HEK293 (cell line): ENCODE results near the gene CDS1.

Experiments used
- CTCF ChIA-PET: fragments of 350-600 bp; formaldehyde crosslinking; extraction: SDS; loops from one replicate; lab custom pipeline; 2021; ENCODE audit warnings: antibody characterized with exemption; lab: Yijun Ruan, JAX
- POLR2A ChIA-PET: fragments of 300-600 bp; formaldehyde crosslinking; extraction: SDS; loops from one replicate; lab custom pipeline; 2020; ENCODE audit warnings: antibody characterized with exemption, inconsistent platforms; lab: Yijun Ruan, JAX
- H3K27ac ChIP-seq: fragments of 200-500 bp; sonication (Bioruptor generic); 2 replicates; pipeline ENCODE4 v1.5.1; 2014; ENCODE audit warnings: low read depth, low read length, control low read depth, inconsistent platforms; ENCODE audit errors: extremely low read depth
- H3K36me3 ChIP-seq, 2 experiments: fragments of 200-500 bp in 1 of 2; sonication (Bioruptor generic) in 1 of 2; 1 replicate in 1 of 2; 2 replicates in 1 of 2; pipeline ENCODE4 v1.5.1; 2014 to 2017; ENCODE audit warnings: inconsistent platforms in 2 of 2, low read length in 2 of 2; ENCODE audit not compliant: control insufficient read depth in 2 of 2, insufficient read depth in 1 of 2
- H3K4me1 ChIP-seq: fragments of 200-500 bp; sonication (Bioruptor generic); 2 replicates; pipeline ENCODE4 v1.5.1; 2014; ENCODE audit warnings: mild to moderate bottlenecking, low read length, inconsistent platforms; ENCODE audit not compliant: control insufficient read depth, insufficient read depth
- H3K4me3 ChIP-seq: 2 replicates; pipeline ENCODE4 v1.5.1; 2011; ENCODE audit warnings: low read depth, mild to moderate bottlenecking, control low read depth, low read length, moderate library complexity
- H3K9me3 ChIP-seq: fragments of 200-500 bp; sonication (Bioruptor generic); 2 replicates; pipeline ENCODE4 v1.5.1; 2014; ENCODE audit warnings: low read depth, low read length, inconsistent platforms; ENCODE audit not compliant: control insufficient read depth, insufficient read depth
- HOXC10 ChIP-seq: sonication (generic); formaldehyde crosslinking; IDR thresholded peaks from 2 replicates; pipeline ENCODE4 v1.8.1; 2023; ENCODE audit warnings: mild to moderate bottlenecking, missing genetic modification reagents
- SCRT2 ChIP-seq: fragments of 450-650 bp; formaldehyde crosslinking; IDR thresholded peaks from 2 replicates; pipeline ENCODE4 v1.5.1; 2016; ENCODE audit warnings: missing biosample characterization, missing genetic modification characterization
- WT1 ChIP-seq: fragments of 450-650 bp; formaldehyde crosslinking; IDR thresholded peaks from 2 replicates; pipeline ENCODE4 v1.5.1; 2016; ENCODE audit warnings: missing biosample characterization, missing genetic modification characterization
- ZBTB1 ChIP-seq: fragments of 450-650 bp; formaldehyde crosslinking; IDR thresholded peaks from 2 replicates; pipeline ENCODE4 v1.5.1; 2016; ENCODE audit warnings: missing biosample characterization, missing genetic modification characterization
- ZNF174 ChIP-seq: fragments of 450-650 bp; formaldehyde crosslinking; IDR thresholded peaks from 2 replicates; pipeline ENCODE4 v1.5.0; 2017; ENCODE audit warnings: missing biosample characterization, mild to moderate bottlenecking, missing genetic modification characterization
- ZNF184 ChIP-seq: fragments of 450-650 bp; IDR thresholded peaks from 2 replicates; pipeline ENCODE4 v1.5.1; 2018; ENCODE audit warnings: missing biosample characterization, mild to moderate bottlenecking, missing genetic modification characterization
- ZNF214 ChIP-seq: fragments of 450-650 bp; formaldehyde crosslinking; IDR thresholded peaks from 2 replicates; pipeline ENCODE4 v1.5.1; 2017; ENCODE audit warnings: missing biosample characterization, mild to moderate bottlenecking, missing genetic modification characterization, borderline replicate concordance
- ZNF292 ChIP-seq: fragments of 450-650 bp; formaldehyde crosslinking; IDR thresholded peaks from 2 replicates; pipeline ENCODE4 v1.5.1; 2016; ENCODE audit warnings: low read depth, missing biosample characterization, missing genetic modification characterization, borderline replicate concordance
- ZNF433 ChIP-seq: fragments of 450-650 bp; formaldehyde crosslinking; IDR thresholded peaks from 2 replicates; pipeline ENCODE4 v1.5.1; 2016; ENCODE audit warnings: missing biosample characterization, missing genetic modification characterization, low read depth
- ZNF473 ChIP-seq: fragments of 450-650 bp; formaldehyde crosslinking; IDR thresholded peaks from 2 replicates; pipeline ENCODE4 v1.5.1; 2017; ENCODE audit warnings: missing biosample characterization, missing genetic modification characterization
- ZNF660 ChIP-seq: fragments of 450-650 bp; IDR thresholded peaks from 2 replicates; pipeline ENCODE4 v1.5.1; 2018; ENCODE audit warnings: missing biosample characterization, mild to moderate bottlenecking, missing genetic modification characterization
- ZNF664 ChIP-seq: fragments of 450-650 bp; formaldehyde crosslinking; IDR thresholded peaks from 2 replicates; pipeline ENCODE4 v1.5.1; 2016; ENCODE audit warnings: missing biosample characterization, missing genetic modification characterization
- ZNF785 ChIP-seq: fragments of 450-650 bp; formaldehyde crosslinking; IDR thresholded peaks from 2 replicates; pipeline ENCODE4 v1.5.1; 2016; ENCODE audit warnings: missing biosample characterization, missing genetic modification characterization
- ZXDB ChIP-seq: fragments of 450-650 bp; formaldehyde crosslinking; IDR thresholded peaks from 2 replicates; pipeline ENCODE4 v1.5.1; 2016; ENCODE audit warnings: missing biosample characterization, missing genetic modification characterization
- TF ChIP-seq, protein P1 (sequence below): fragments of 450-650 bp; formaldehyde crosslinking; IDR thresholded peaks from 2 replicates; pipeline ENCODE4 v1.5.1; 2016; ENCODE audit warnings: missing biosample characterization, missing genetic modification characterization

Gene CDS1

DNA sequence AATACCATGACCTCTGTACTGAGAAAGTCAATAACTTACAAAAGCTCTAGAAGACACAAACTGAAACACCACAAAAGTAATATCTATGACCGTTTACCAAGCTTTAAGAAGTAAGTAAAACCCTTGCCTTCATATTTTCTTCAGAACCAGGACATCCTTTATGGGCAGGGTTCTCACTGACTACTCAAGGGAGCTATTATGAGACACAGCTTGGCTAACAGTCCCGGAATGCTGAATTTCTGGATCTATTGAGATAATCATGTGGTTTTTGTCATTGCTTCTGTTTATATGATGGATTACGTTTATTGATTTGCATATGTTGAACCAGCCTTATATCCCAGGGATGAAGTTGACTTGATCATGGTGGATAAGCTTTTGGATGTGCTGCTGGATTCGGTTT is 19.9 kb upstream of the CDS1 start (continued):
- TF ChIP-seq, protein P1, sequence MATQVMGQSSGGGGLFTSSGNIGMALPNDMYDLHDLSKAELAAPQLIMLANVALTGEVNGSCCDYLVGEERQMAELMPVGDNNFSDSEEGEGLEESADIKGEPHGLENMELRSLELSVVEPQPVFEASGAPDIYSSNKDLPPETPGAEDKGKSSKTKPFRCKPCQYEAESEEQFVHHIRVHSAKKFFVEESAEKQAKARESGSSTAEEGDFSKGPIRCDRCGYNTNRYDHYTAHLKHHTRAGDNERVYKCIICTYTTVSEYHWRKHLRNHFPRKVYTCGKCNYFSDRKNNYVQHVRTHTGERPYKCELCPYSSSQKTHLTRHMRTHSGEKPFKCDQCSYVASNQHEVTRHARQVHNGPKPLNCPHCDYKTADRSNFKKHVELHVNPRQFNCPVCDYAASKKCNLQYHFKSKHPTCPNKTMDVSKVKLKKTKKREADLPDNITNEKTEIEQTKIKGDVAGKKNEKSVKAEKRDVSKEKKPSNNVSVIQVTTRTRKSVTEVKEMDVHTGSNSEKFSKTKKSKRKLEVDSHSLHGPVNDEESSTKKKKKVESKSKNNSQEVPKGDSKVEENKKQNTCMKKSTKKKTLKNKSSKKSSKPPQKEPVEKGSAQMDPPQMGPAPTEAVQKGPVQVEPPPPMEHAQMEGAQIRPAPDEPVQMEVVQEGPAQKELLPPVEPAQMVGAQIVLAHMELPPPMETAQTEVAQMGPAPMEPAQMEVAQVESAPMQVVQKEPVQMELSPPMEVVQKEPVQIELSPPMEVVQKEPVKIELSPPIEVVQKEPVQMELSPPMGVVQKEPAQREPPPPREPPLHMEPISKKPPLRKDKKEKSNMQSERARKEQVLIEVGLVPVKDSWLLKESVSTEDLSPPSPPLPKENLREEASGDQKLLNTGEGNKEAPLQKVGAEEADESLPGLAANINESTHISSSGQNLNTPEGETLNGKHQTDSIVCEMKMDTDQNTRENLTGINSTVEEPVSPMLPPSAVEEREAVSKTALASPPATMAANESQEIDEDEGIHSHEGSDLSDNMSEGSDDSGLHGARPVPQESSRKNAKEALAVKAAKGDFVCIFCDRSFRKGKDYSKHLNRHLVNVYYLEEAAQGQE (tag by site-specific recombination): no peak
- TF ChIP-seq ZNF473 (tag by site-specific recombination) (no peak), ZNF433 (tag by site-specific recombination) (no peak), ZNF664 (tag by site-specific recombination) (no peak)

DNA sequence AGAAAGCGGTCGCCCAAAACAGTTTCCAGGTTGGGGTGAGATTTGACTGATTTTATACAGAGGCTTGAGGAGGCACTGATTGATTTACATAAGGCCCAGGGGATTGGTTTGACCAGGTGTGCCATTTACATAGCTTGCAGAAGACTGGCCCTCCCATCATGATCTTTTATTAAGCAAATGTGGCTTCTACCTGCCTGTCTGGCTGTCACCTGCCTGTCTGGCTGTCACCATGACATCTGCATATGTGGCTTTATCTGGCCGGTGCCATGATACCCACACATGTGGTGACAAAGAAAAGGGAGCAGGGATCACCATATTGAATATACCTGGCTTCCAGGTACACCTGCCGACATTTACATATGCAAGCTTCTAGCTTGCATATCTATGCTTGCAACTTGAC is 17.0 kb upstream of the CDS1 start:
- no peak overlapping the region for H3K4me3 ChIP-seq
- H3K9me3 ChIP-seq: no peaks in the 10 kb centered on the region
- ChIA-PET CTCF (interaction anchor here (2.8 kb wide), 1 partner anchor 12 kb away, joined by 12 read pairs; no protein-coding TSS in a partner anchor), POLR2A (no interaction called here)
- H3K36me3 ChIP-seq: no peaks in the 10 kb centered on the region
- no peaks in the 10 kb centered on the region for H3K4me1 ChIP-seq
- H3K27ac ChIP-seq: no peak overlapping the region
- TF ChIP-seq WT1 (no peak), ZNF785 (tag by site-specific recombination) (no peak), ZNF292 (tag by site-specific recombination) (no peak), ZNF214 (tag by site-specific recombination) (no peak)
- TF ChIP-seq, all 188 proteins: peak for 0

DNA sequence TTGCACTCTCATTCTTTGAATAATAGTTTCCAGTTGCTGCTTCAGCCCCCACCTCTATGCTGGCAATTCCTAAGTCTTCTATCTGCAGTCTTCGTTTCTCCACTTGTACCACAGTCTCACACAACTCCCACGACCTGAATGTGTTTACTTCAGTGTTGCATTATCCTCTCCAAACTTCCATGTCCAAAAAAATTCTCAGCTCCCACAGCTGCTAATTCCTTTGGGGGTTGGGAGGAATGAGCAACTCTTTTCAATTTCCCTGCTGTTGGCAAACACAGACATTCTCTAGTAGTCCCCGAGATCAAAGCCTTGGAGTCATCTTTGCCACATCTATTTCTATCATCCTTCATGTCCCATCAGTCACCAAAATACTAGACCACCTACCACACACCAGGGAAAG is 14.4 kb upstream of the CDS1 start:
- Histone ChIP-seq H3K4me1 (no peaks in the 10 kb centered on the region), H3K4me3 (no peak overlapping the region), H3K27ac (no peak overlapping the region), H3K36me3 (no peaks in the 10 kb centered on the region), H3K9me3 (no peaks in the 10 kb centered on the region)
- CTCF ChIA-PET: interaction anchor here (0.8 kb wide), 1 partner anchor 181 kb away, joined by 7 read pairs; no protein-coding TSS in a partner anchor
- TF ChIP-seq HOXC10 (CRISPR knock-in tag): no peak
- TF ChIP-seq ZXDB (tag by site-specific recombination): no peak
- no peak for TF ChIP-seq ZNF174 (tag by site-specific recombination)
- TF ChIP-seq ZNF660: no peak
- no peak for TF ChIP-seq ZNF184 (tag by site-specific recombination)
- POLR2A ChIA-PET: no interaction called here

DNA sequence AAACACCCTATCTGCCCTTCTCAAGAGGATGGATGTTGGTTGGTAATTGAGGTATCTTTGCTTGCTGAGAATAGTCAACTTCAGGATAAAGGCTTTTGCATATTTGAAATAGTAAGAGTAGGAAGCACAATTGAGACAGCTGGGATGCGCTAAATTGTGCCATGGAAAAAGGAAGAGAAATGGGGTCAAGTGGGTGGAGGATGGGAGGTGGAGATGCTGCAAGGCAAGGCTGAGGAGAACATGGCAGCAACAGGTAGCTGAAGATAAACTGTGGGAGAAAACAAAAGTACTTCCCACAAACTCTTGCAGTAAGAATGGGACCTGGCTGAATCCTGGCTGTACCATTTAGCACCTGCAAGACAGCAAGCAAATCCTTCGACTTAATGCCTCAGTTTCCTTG is 13.9 kb upstream of the CDS1 start:
- no peaks in the 10 kb centered on the region for H3K4me1 ChIP-seq
- TF ChIP-seq SCRT2: peak; percentile 83
- TF ChIP-seq ZBTB1: no peak
- ChIA-PET POLR2A (no interaction called here), CTCF (interaction anchor here (0.6 kb wide), 1 partner anchor 1769 kb away, joined by 3 read pairs; no protein-coding TSS in a partner anchor)
- H3K4me3 ChIP-seq: no peak overlapping the region
- H3K36me3 ChIP-seq: no peaks in the 10 kb centered on the region
- H3K9me3 ChIP-seq: no peaks in the 10 kb centered on the region
- H3K27ac ChIP-seq: no peak overlapping the region
